HEK293 (cell line): ENCODE results near the gene ALOX5.

Experiments used
- BCL6B ChIP-seq: fragments of 450-650 bp; formaldehyde crosslinking; IDR thresholded peaks from 2 replicates; pipeline ENCODE4 v1.5.1; 2017; ENCODE audit warnings: missing biosample characterization, missing genetic modification characterization
- CTCF ChIP-seq: fragments of 450-650 bp; formaldehyde crosslinking; IDR thresholded peaks from 2 replicates; pipeline ENCODE4 v1.5.1; 2016; ENCODE audit warnings: missing biosample characterization, missing genetic modification characterization
- ZFP41 ChIP-seq: fragments of 450-650 bp; formaldehyde crosslinking; IDR thresholded peaks from 2 replicates; pipeline ENCODE4 v1.5.1; 2016; ENCODE audit warnings: missing biosample characterization, missing genetic modification characterization, borderline replicate concordance
- ZNF121 ChIP-seq: fragments of 450-650 bp; formaldehyde crosslinking; IDR thresholded peaks from 2 replicates; pipeline ENCODE4 v1.5.1; 2016; ENCODE audit warnings: missing biosample characterization, missing genetic modification characterization

GRCh38 chr10:45371560-45371959 lies 2.5 kb upstream of the ALOX5 start:
- TF ChIP-seq ZFP41: no peak
- no peak for TF ChIP-seq ZNF121 (tag by site-specific recombination)
- no peak for TF ChIP-seq CTCF (tag by site-specific recombination)
- TF ChIP-seq BCL6B: no peak
